Stimulated activated CD4-positive, alpha-beta T cell treated with anti-CD3 and anti-CD28 coated beads, Interleukin-15, amount 100 ng/mL, for 48 hours (primary cell): ENCODE data around the gene RSAD1.
A peak's percentile ranks its signal among the peaks of the same experiment; 100 is the strongest.

ENCODE experiments used
- DNase-seq, 2 donors: peaks; one replicate each; pipeline ENCODE4 v3.0.0-alpha.2; 2020; ENCODE audit warnings: low read depth in 2 of 2

RSAD1 gene

GRCh38 chr17:50493744-50494143, 15.1 kb downstream of the RSAD1 start:
- no peak for DNase-seq

GRCh38 chr17:50495217-50495823, 16.7 kb downstream of the RSAD1 start:
- no peak for DNase-seq

GRCh38 chr17:50495918-50496317, 17.3 kb downstream of the RSAD1 start:
- DNase-seq: no peak

- no peak for DNase-seq
Observed at GRCh38 chr17:50498021-50498874, 19.6 kb downstream of the RSAD1 start.

GRCh38 chr17:50499270-50499669, 20.6 kb downstream of the RSAD1 start:
- DNase-seq: no peak

- no peak for DNase-seq
Observed at GRCh38 chr17:50499721-50500120, 21.1 kb downstream of the RSAD1 start.

GRCh38 chr17:50501054-50501453, 22.4 kb downstream of the RSAD1 start:
- no peak for DNase-seq

- DNase-seq: no peak
Observed at GRCh38 chr17:50502301-50502990, 23.8 kb downstream of the RSAD1 start.

GRCh38 chr17:50505591-50506130, 27.0 kb downstream of the RSAD1 start:
- DNase-seq: no peak

GRCh38 chr17:50506298-50506697, 27.6 kb downstream of the RSAD1 start:
- DNase-seq: no peak

GRCh38 chr17:50507871-50508572, 29.4 kb downstream of the RSAD1 start, which contains the start of gene MYCBPAP:
Gene MYCBPAP (plus strand): TSS chr17:50508439. CDS start chr17:50508675, 236 bp downstream.
- DNase-seq: peak; percentile 48 to 68

- no peak for DNase-seq
Observed at GRCh38 chr17:50508573-50509460, 30.2 kb downstream of the RSAD1 start.

- peak; percentile 31 to 36 for DNase-seq
Observed at GRCh38 chr17:50511058-50511457, 32.4 kb downstream of the RSAD1 start.

GRCh38 chr17:50513495-50513894, 34.8 kb downstream of the RSAD1 start:
- DNase-seq: no peak

- no peak for DNase-seq
Observed at GRCh38 chr17:50514388-50514787, 35.7 kb downstream of the RSAD1 start.

GRCh38 chr17:50514936-50515702, 36.5 kb downstream of the RSAD1 start:
- no peak for DNase-seq

GRCh38 chr17:50517011-50517410, 38.4 kb downstream of the RSAD1 start:
- DNase-seq: no peak

- DNase-seq: no peak
Observed at GRCh38 chr17:50517504-50518383, 39.1 kb downstream of the RSAD1 start.
